Measurements from ENCODE around the gene GLB1L3.
"Not testable (repeated sequence)": the region's sequence is repeated elsewhere in the genome, so short reads cannot be mapped to it uniquely, and the experiment has no call there.

GLB1L3 gene

GRCh38 chr11:134252346-134253187, 23.6 kb upstream of the GLB1L3 start:
- DNase-seq (ENCODE audit: low spot score): no peak

GRCh38 chr11:134253188-134253993, 22.8 kb upstream of the GLB1L3 start, which contains the start of the genes ACAD8 and THYN1:
Gene ACAD8, plus strand, starts transcription at chr11:134253568. Its CDS starts 33 bp downstream, at chr11:134253601.
Gene THYN1, minus strand, starts transcription at chr11:134253352. Its CDS starts 470 bp downstream, at chr11:134252882.
- DNase-seq (ENCODE audit: low spot score) (peak; percentile 94), FAIRE-seq (no peak)

More at GRCh38 chr11:134252346-134253187, 23.6 kb upstream of the GLB1L3 start:
- no peak for FAIRE-seq

GRCh38 chr11:134254433-134255183, 21.6 kb upstream of the GLB1L3 start:
- FAIRE-seq: no peak
- no peak for DNase-seq (ENCODE audit: low spot score)

GRCh38 chr11:134255184-134255561, 21.0 kb upstream of the GLB1L3 start:
- FAIRE-seq; DNase-seq (ENCODE audit: low spot score): not testable (repeated sequence)

GRCh38 chr11:134257101-134257500, 19.1 kb upstream of the GLB1L3 start:
- FAIRE-seq (no peak), DNase-seq (ENCODE audit: low spot score) (no peak)

- FAIRE-seq (no peak), DNase-seq (ENCODE audit: low spot score) (no peak)
Measured at GRCh38 chr11:134258577-134258976, 17.6 kb upstream of the GLB1L3 start.

- no peak for FAIRE-seq
- DNase-seq (ENCODE audit: low spot score): no peak
Measured at GRCh38 chr11:134260503-134260902, 15.7 kb upstream of the GLB1L3 start.

GRCh38 chr11:134260983-134261382, 15.2 kb upstream of the GLB1L3 start:
- FAIRE-seq: no peak

GRCh38 chr11:134261626-134262488, 14.3 kb upstream of the GLB1L3 start:
- FAIRE-seq: no peak

More at GRCh38 chr11:134260983-134261382, 15.2 kb upstream of the GLB1L3 start:
- DNase-seq (ENCODE audit: low spot score): no peak

GRCh38 chr11:134264966-134265764, 11.0 kb upstream of the GLB1L3 start:
- no peak for DNase-seq (ENCODE audit: low spot score)
- FAIRE-seq: no peak

More at GRCh38 chr11:134261626-134262488, 14.3 kb upstream of the GLB1L3 start:
- peak; percentile 31 for DNase-seq (ENCODE audit: low spot score)

- no peak for FAIRE-seq
- no peak for DNase-seq (ENCODE audit: low spot score)
Measured at GRCh38 chr11:134266440-134266839, 9.7 kb upstream of the GLB1L3 start.

- no peak for FAIRE-seq
- peak; percentile 25 for DNase-seq (ENCODE audit: low spot score)
Measured at GRCh38 chr11:134266841-134267251, 9.3 kb upstream of the GLB1L3 start.

- FAIRE-seq: no peak
- no peak for DNase-seq (ENCODE audit: low spot score)
Measured at GRCh38 chr11:134267461-134267860, 8.7 kb upstream of the GLB1L3 start.

- DNase-seq (ENCODE audit: low spot score): no peak
- no peak for FAIRE-seq
Measured at GRCh38 chr11:134267966-134268365, 8.2 kb upstream of the GLB1L3 start.

GRCh38 chr11:134270250-134270714, 5.9 kb upstream of the GLB1L3 start:
- FAIRE-seq: no peak
- peak; percentile 21 for DNase-seq (ENCODE audit: low spot score)

GRCh38 chr11:134271978-134272377, 4.2 kb upstream of the GLB1L3 start:
- DNase-seq (ENCODE audit: low spot score) (no peak), FAIRE-seq (no peak)

GRCh38 chr11:134272381-134273316, 3.5 kb upstream of the GLB1L3 start:
- no peak for FAIRE-seq

GRCh38 chr11:134273317-134273712, 2.9 kb upstream of the GLB1L3 start:
- DNase-seq (ENCODE audit: low spot score): no peak
- FAIRE-seq: no peak

More at GRCh38 chr11:134272381-134273316, 3.5 kb upstream of the GLB1L3 start:
- DNase-seq (ENCODE audit: low spot score): no peak
